ENCODE measurements around the gene CALU.

The CALU gene

GRCh38 chr7:128707752-128708151 lies 31.4 kb upstream of the CALU start:
- Histone ChIP-seq H3K4me3 (ENCODE audit: low read length) (no peak overlapping the region), H3K4me1 (ENCODE audit: control insufficient read depth, insufficient read depth, low read length) (no peaks in the 10 kb centered on the region), H3K9me3 (ENCODE audit: control insufficient read depth, low read length) (no peaks in the 10 kb centered on the region), H3K27me3 (ENCODE audit: control insufficient read depth, insufficient read depth, low read length) (no peaks in the 10 kb centered on the region), H3K9ac (ENCODE audit: low read length) (no peak overlapping the region), H3K36me3 (ENCODE audit: control insufficient read depth, insufficient read depth, low read length) (no peaks in the 10 kb centered on the region)

GRCh38 chr7:128708235-128708634 lies 30.9 kb upstream of the CALU start:
- Histone ChIP-seq H3K36me3 (ENCODE audit: control insufficient read depth, insufficient read depth, low read length) (no peaks in the 10 kb centered on the region), H3K9ac (ENCODE audit: low read length) (no peak overlapping the region), H3K27me3 (ENCODE audit: control insufficient read depth, insufficient read depth, low read length) (no peaks in the 10 kb centered on the region), H3K4me1 (ENCODE audit: control insufficient read depth, insufficient read depth, low read length) (no peaks in the 10 kb centered on the region), H3K4me3 (ENCODE audit: low read length) (no peak overlapping the region), H3K9me3 (ENCODE audit: control insufficient read depth, low read length) (no peaks in the 10 kb centered on the region)

GRCh38 chr7:128708824-128709223 lies 30.3 kb upstream of the CALU start:
- H3K9ac ChIP-seq (ENCODE audit: low read length) = no peak overlapping the region
- H3K4me3 ChIP-seq (ENCODE audit: low read length) = no peak overlapping the region
- no peaks in the 10 kb centered on the region for H3K36me3 ChIP-seq (ENCODE audit: control insufficient read depth, insufficient read depth, low read length)
- H3K9me3 ChIP-seq (ENCODE audit: control insufficient read depth, low read length) = no peaks in the 10 kb centered on the region
- H3K27me3 ChIP-seq (ENCODE audit: control insufficient read depth, insufficient read depth, low read length) = no peaks in the 10 kb centered on the region
- H3K4me1 ChIP-seq (ENCODE audit: control insufficient read depth, insufficient read depth, low read length) = no peaks in the 10 kb centered on the region

- Histone ChIP-seq H3K27me3 (ENCODE audit: control insufficient read depth, insufficient read depth, low read length) (no peaks in the 10 kb centered on the region), H3K9ac (ENCODE audit: low read length) (no peak overlapping the region), H3K9me3 (ENCODE audit: control insufficient read depth, low read length) (no peaks in the 10 kb centered on the region), H3K4me1 (ENCODE audit: control insufficient read depth, insufficient read depth, low read length) (no peaks in the 10 kb centered on the region), H3K4me3 (ENCODE audit: low read length) (no peak overlapping the region), H3K36me3 (ENCODE audit: control insufficient read depth, insufficient read depth, low read length) (no peaks in the 10 kb centered on the region)
Observed at GRCh38 chr7:128710481-128710880, 28.7 kb upstream of the CALU start.

GRCh38 chr7:128713794-128714193 lies 25.4 kb upstream of the CALU start:
- Histone ChIP-seq H3K27me3 (ENCODE audit: control insufficient read depth, insufficient read depth, low read length) (no peaks in the 10 kb centered on the region), H3K9me3 (ENCODE audit: control insufficient read depth, low read length) (no peaks in the 10 kb centered on the region), H3K4me1 (ENCODE audit: control insufficient read depth, insufficient read depth, low read length) (no peaks in the 10 kb centered on the region), H3K9ac (ENCODE audit: low read length) (no peak overlapping the region), H3K4me3 (ENCODE audit: low read length) (no peak overlapping the region), H3K36me3 (ENCODE audit: control insufficient read depth, insufficient read depth, low read length) (no peaks in the 10 kb centered on the region)

GRCh38 chr7:128714701-128715495 lies 24.3 kb upstream of the CALU start:
- H3K9ac ChIP-seq (ENCODE audit: low read length) = no peak overlapping the region
- no peaks in the 10 kb centered on the region for H3K27me3 ChIP-seq (ENCODE audit: control insufficient read depth, insufficient read depth, low read length)
- H3K36me3 ChIP-seq (ENCODE audit: control insufficient read depth, insufficient read depth, low read length) = no peaks in the 10 kb centered on the region
- no peaks in the 10 kb centered on the region for H3K9me3 ChIP-seq (ENCODE audit: control insufficient read depth, low read length)
- H3K4me1 ChIP-seq (ENCODE audit: control insufficient read depth, insufficient read depth, low read length) = no peaks in the 10 kb centered on the region
- no peak overlapping the region for H3K4me3 ChIP-seq (ENCODE audit: low read length)

GRCh38 chr7:128718967-128719642 lies 20.1 kb upstream of the CALU start:
- H3K9ac ChIP-seq (ENCODE audit: low read length) = no peak overlapping the region
- no peaks in the 10 kb centered on the region for H3K36me3 ChIP-seq (ENCODE audit: control insufficient read depth, insufficient read depth, low read length)
- H3K4me3 ChIP-seq (ENCODE audit: low read length) = no peak overlapping the region
- no peaks in the 10 kb centered on the region for H3K4me1 ChIP-seq (ENCODE audit: control insufficient read depth, insufficient read depth, low read length)
- H3K27me3 ChIP-seq (ENCODE audit: control insufficient read depth, insufficient read depth, low read length) = no peaks in the 10 kb centered on the region
- H3K9me3 ChIP-seq (ENCODE audit: control insufficient read depth, low read length) = no peaks in the 10 kb centered on the region

GRCh38 chr7:128721376-128721775 lies 17.8 kb upstream of the CALU start:
- Histone ChIP-seq H3K27me3 (ENCODE audit: control insufficient read depth, insufficient read depth, low read length) (no peaks in the 10 kb centered on the region), H3K9ac (ENCODE audit: low read length) (no peak overlapping the region), H3K4me3 (ENCODE audit: low read length) (no peak overlapping the region), H3K4me1 (ENCODE audit: control insufficient read depth, insufficient read depth, low read length) (no peaks in the 10 kb centered on the region), H3K9me3 (ENCODE audit: control insufficient read depth, low read length) (no peaks in the 10 kb centered on the region), H3K36me3 (ENCODE audit: control insufficient read depth, insufficient read depth, low read length) (no peaks in the 10 kb centered on the region)

GRCh38 chr7:128724743-128725142 lies 14.4 kb upstream of the CALU start:
- no peaks in the 10 kb centered on the region for H3K36me3 ChIP-seq (ENCODE audit: control insufficient read depth, insufficient read depth, low read length)
- no peaks in the 10 kb centered on the region for H3K9me3 ChIP-seq (ENCODE audit: control insufficient read depth, low read length)
- no peaks in the 10 kb centered on the region for H3K4me1 ChIP-seq (ENCODE audit: control insufficient read depth, insufficient read depth, low read length)

GRCh38 chr7:128725531-128725930 lies 13.6 kb upstream of the CALU start:
- H3K36me3 ChIP-seq (ENCODE audit: control insufficient read depth, insufficient read depth, low read length) = no peaks in the 10 kb centered on the region
- no peak overlapping the region for H3K4me3 ChIP-seq (ENCODE audit: low read length)
- peaks cover 5% of the 10 kb centered on the region for H3K27me3 ChIP-seq (ENCODE audit: control insufficient read depth, insufficient read depth, low read length)
- H3K4me1 ChIP-seq (ENCODE audit: control insufficient read depth, insufficient read depth, low read length) = no peaks in the 10 kb centered on the region
- no peak overlapping the region for H3K9ac ChIP-seq (ENCODE audit: low read length)
- H3K9me3 ChIP-seq (ENCODE audit: control insufficient read depth, low read length) = no peaks in the 10 kb centered on the region

More at GRCh38 chr7:128724743-128725142, 14.4 kb upstream of the CALU start:
- Histone ChIP-seq H3K4me3 (ENCODE audit: low read length) (no peak overlapping the region), H3K9ac (ENCODE audit: low read length) (no peak overlapping the region), H3K27me3 (ENCODE audit: control insufficient read depth, insufficient read depth, low read length) (peaks cover 5% of the 10 kb centered on the region)

- H3K4me1 ChIP-seq (ENCODE audit: control insufficient read depth, insufficient read depth, low read length) = no peaks in the 10 kb centered on the region
- H3K36me3 ChIP-seq (ENCODE audit: control insufficient read depth, insufficient read depth, low read length) = no peaks in the 10 kb centered on the region
- no peaks in the 10 kb centered on the region for H3K9me3 ChIP-seq (ENCODE audit: control insufficient read depth, low read length)
- H3K9ac ChIP-seq (ENCODE audit: low read length) = no peak overlapping the region
- H3K4me3 ChIP-seq (ENCODE audit: low read length) = no peak overlapping the region
- peaks cover 5% of the 10 kb centered on the region for H3K27me3 ChIP-seq (ENCODE audit: control insufficient read depth, insufficient read depth, low read length)
Observed at GRCh38 chr7:128726059-128726736, 13.0 kb upstream of the CALU start.

- no peak overlapping the region for H3K9ac ChIP-seq (ENCODE audit: low read length)
- H3K4me1 ChIP-seq (ENCODE audit: control insufficient read depth, insufficient read depth, low read length) = no peaks in the 10 kb centered on the region
- H3K4me3 ChIP-seq (ENCODE audit: low read length) = no peak overlapping the region
Observed at GRCh38 chr7:128726737-128727072, 12.5 kb upstream of the CALU start.

More at GRCh38 chr7:128726737-128727072, 12.5 kb upstream of the CALU start:
- H3K27me3 ChIP-seq (ENCODE audit: control insufficient read depth, insufficient read depth, low read length) = peaks cover 9% of the 10 kb centered on the region
- H3K36me3 ChIP-seq (ENCODE audit: control insufficient read depth, insufficient read depth, low read length) = no peaks in the 10 kb centered on the region
- no peaks in the 10 kb centered on the region for H3K9me3 ChIP-seq (ENCODE audit: control insufficient read depth, low read length)

Measured in mucosa of stomach (tissue), 1 donor.